ENCODE data around the gene PRORP.
"Not testable (repeated sequence)": the region's sequence is repeated elsewhere in the genome, so short reads cannot be mapped to it uniquely, and the experiment has no call there.

PRORP gene

GRCh38 chr14:35088514-35088913, 33.8 kb upstream of the PRORP start:
- no peaks in the 10 kb centered on the region for H3K27me3 ChIP-seq (replicated peaks in 2 of 5; ENCODE audit: control insufficient read depth in 4 of 5, insufficient read depth in 5 of 5, low read length in 4 of 5)
- no peak overlapping the region for H3K27ac ChIP-seq (ENCODE audit: insufficient read depth in 1 of 2, low read depth in 1 of 2, low read length in 2 of 2, poor library complexity in 1 of 2, severe bottlenecking in 2 of 2)
- H3K9me3 ChIP-seq (ENCODE audit: control extremely low read depth in 1 of 5, control insufficient read depth in 4 of 5, insufficient read depth in 2 of 5, low read depth in 1 of 5, low read length in 4 of 5) = peaks cover 0 to 4% (median 0%) of the 10 kb centered on the region in 5 experiments
- H3K4me1 ChIP-seq (ENCODE audit: control extremely low read depth in 1 of 4, control insufficient read depth in 4 of 4, insufficient read depth in 4 of 4, low read length in 3 of 4) = no peaks in the 10 kb centered on the region
- H3K36me3 ChIP-seq (ENCODE audit: control insufficient read depth in 4 of 4, insufficient read depth in 4 of 4, low read length in 3 of 4) = peaks cover 17 to 61% (median 31%) of the 10 kb centered on the region in 4 experiments
- H3K4me3 ChIP-seq (ENCODE audit: control insufficient read depth in 1 of 7, extremely low read depth in 1 of 7, insufficient read depth in 4 of 7, low read depth in 2 of 7, low read length in 6 of 7) = no peak overlapping the region
- ChIA-PET CTCF (interaction anchor here (0.6 kb wide), 1 partner anchor 323 kb away, joined by 3 read pairs; no protein-coding TSS in a partner anchor), POLR2A (no interaction called here)
- no CpG with 5 or more reads among the region's 2 CpGs for WGBS (ENCODE audit: insufficient coverage)
- DNase-seq = no peak

GRCh38 chr14:35094645-35095044, 27.7 kb upstream of the PRORP start:
- ChIA-PET CTCF (interaction anchor here (1.0 kb wide), 1 partner anchor 48 kb away, joined by 3 read pairs; the partner anchor contains the start of gene FAM177A1), POLR2A (interaction anchor here (0.6 kb wide), 1 partner anchor 20 kb away, joined by 4 read pairs; no protein-coding TSS in a partner anchor)
- not testable (repeated sequence) for H3K27ac ChIP-seq (ENCODE audit: insufficient read depth in 1 of 2, low read depth in 1 of 2, low read length in 2 of 2, poor library complexity in 1 of 2, severe bottlenecking in 2 of 2); H3K27me3 ChIP-seq (replicated peaks in 2 of 5; ENCODE audit: control insufficient read depth in 4 of 5, insufficient read depth in 5 of 5, low read length in 4 of 5); H3K4me1 ChIP-seq (ENCODE audit: control extremely low read depth in 1 of 4, control insufficient read depth in 4 of 4, insufficient read depth in 4 of 4, low read length in 3 of 4); H3K9me3 ChIP-seq (ENCODE audit: control extremely low read depth in 1 of 5, control insufficient read depth in 4 of 5, insufficient read depth in 2 of 5, low read depth in 1 of 5, low read length in 4 of 5); DNase-seq; H3K4me3 ChIP-seq (ENCODE audit: control insufficient read depth in 1 of 7, extremely low read depth in 1 of 7, insufficient read depth in 4 of 7, low read depth in 2 of 7, low read length in 6 of 7)
- H3K36me3 ChIP-seq (ENCODE audit: control insufficient read depth in 4 of 4, insufficient read depth in 4 of 4, low read length in 3 of 4) = peaks cover 7 to 70% (median 30%) of the 10 kb centered on the region in 4 experiments
- 100% methylated on average over 4 of the region's 6 CpGs for WGBS (ENCODE audit: insufficient coverage)

GRCh38 chr14:35107866-35108265, 14.5 kb upstream of the PRORP start:
- H3K36me3 ChIP-seq (ENCODE audit: control insufficient read depth in 4 of 4, insufficient read depth in 4 of 4, low read length in 3 of 4) = peaks cover 22 to 74% (median 48%) of the 10 kb centered on the region in 4 experiments

GRCh38 chr14:35112641-35113040, 9.7 kb upstream of the PRORP start:
- Histone ChIP-seq H3K36me3 (ENCODE audit: control insufficient read depth in 4 of 4, insufficient read depth in 4 of 4, low read length in 3 of 4) (peaks cover 33 to 70% (median 46%) of the 10 kb centered on the region in 4 experiments), H3K4me1 (ENCODE audit: control extremely low read depth in 1 of 4, control insufficient read depth in 4 of 4, insufficient read depth in 4 of 4, low read length in 3 of 4) (no peaks in the 10 kb centered on the region), H3K27me3 (replicated peaks in 2 of 5; ENCODE audit: control insufficient read depth in 4 of 5, insufficient read depth in 5 of 5, low read length in 4 of 5) (no peaks in the 10 kb centered on the region), H3K4me3 (ENCODE audit: control insufficient read depth in 1 of 7, extremely low read depth in 1 of 7, insufficient read depth in 4 of 7, low read depth in 2 of 7, low read length in 6 of 7) (no peak overlapping the region), H3K27ac (ENCODE audit: insufficient read depth in 1 of 2, low read depth in 1 of 2, low read length in 2 of 2, poor library complexity in 1 of 2, severe bottlenecking in 2 of 2) (no peak overlapping the region), H3K9me3 (ENCODE audit: control extremely low read depth in 1 of 5, control insufficient read depth in 4 of 5, insufficient read depth in 2 of 5, low read depth in 1 of 5, low read length in 4 of 5) (peaks cover 0 to 16% (median 8%) of the 10 kb centered on the region in 5 experiments)
- 100% methylated on average over 1 of the region's 2 CpGs for WGBS (ENCODE audit: insufficient coverage)
- DNase-seq = no peak
- ChIA-PET POLR2A (no interaction called here), CTCF (interaction anchor here (0.9 to 2.1 kb wide), 4 partner anchors 11 to 305 kb away, joined by 3 to 6 read pairs (median 3); no protein-coding TSS in a partner anchor)

More at GRCh38 chr14:35107866-35108265, 14.5 kb upstream of the PRORP start:
- no peaks in the 10 kb centered on the region for H3K27me3 ChIP-seq (replicated peaks in 2 of 5; ENCODE audit: control insufficient read depth in 4 of 5, insufficient read depth in 5 of 5, low read length in 4 of 5)
- no peaks in the 10 kb centered on the region for H3K4me1 ChIP-seq (ENCODE audit: control extremely low read depth in 1 of 4, control insufficient read depth in 4 of 4, insufficient read depth in 4 of 4, low read length in 3 of 4)
- no peak overlapping the region for H3K27ac ChIP-seq (ENCODE audit: insufficient read depth in 1 of 2, low read depth in 1 of 2, low read length in 2 of 2, poor library complexity in 1 of 2, severe bottlenecking in 2 of 2)
- no peak overlapping the region for H3K4me3 ChIP-seq (ENCODE audit: control insufficient read depth in 1 of 7, extremely low read depth in 1 of 7, insufficient read depth in 4 of 7, low read depth in 2 of 7, low read length in 6 of 7)
- H3K9me3 ChIP-seq (ENCODE audit: control extremely low read depth in 1 of 5, control insufficient read depth in 4 of 5, insufficient read depth in 2 of 5, low read depth in 1 of 5, low read length in 4 of 5) = peaks cover 0 to 12% (median 8%) of the 10 kb centered on the region in 5 experiments
- ChIA-PET CTCF (interaction anchor here (0.7 to 0.9 kb wide), 2 partner anchors 14 to 314 kb away, joined by 3 read pairs; partner anchors contain the start of gene PPP2R3C), POLR2A (no interaction called here)
- DNase-seq = no peak

GRCh38 chr14:35113308-35113950, 8.9 kb upstream of the PRORP start:
- whole genome bisulfite sequencing (ENCODE audit: insufficient coverage) = 100% methylated on average over 4 of the region's 4 CpGs
- no peak overlapping the region for H3K4me3 ChIP-seq (ENCODE audit: control insufficient read depth in 1 of 7, extremely low read depth in 1 of 7, insufficient read depth in 4 of 7, low read depth in 2 of 7, low read length in 6 of 7)
- H3K27ac ChIP-seq (ENCODE audit: insufficient read depth in 1 of 2, low read depth in 1 of 2, low read length in 2 of 2, poor library complexity in 1 of 2, severe bottlenecking in 2 of 2) = no peak overlapping the region
- peaks cover 33 to 66% (median 46%) of the 10 kb centered on the region in 4 experiments for H3K36me3 ChIP-seq (ENCODE audit: control insufficient read depth in 4 of 4, insufficient read depth in 4 of 4, low read length in 3 of 4)
- POLR2A ChIA-PET = no interaction called here
- no peaks in the 10 kb centered on the region for H3K4me1 ChIP-seq (ENCODE audit: control extremely low read depth in 1 of 4, control insufficient read depth in 4 of 4, insufficient read depth in 4 of 4, low read length in 3 of 4)
- no peak for DNase-seq
- CTCF ChIA-PET = interaction anchor here (0.9 to 2.1 kb wide), 4 partner anchors 10 to 304 kb away, joined by 3 to 6 read pairs (median 3); no protein-coding TSS in a partner anchor
- no peaks in the 10 kb centered on the region for H3K27me3 ChIP-seq (replicated peaks in 2 of 5; ENCODE audit: control insufficient read depth in 4 of 5, insufficient read depth in 5 of 5, low read length in 4 of 5)
- peaks cover 0 to 16% (median 8%) of the 10 kb centered on the region in 5 experiments for H3K9me3 ChIP-seq (ENCODE audit: control extremely low read depth in 1 of 5, control insufficient read depth in 4 of 5, insufficient read depth in 2 of 5, low read depth in 1 of 5, low read length in 4 of 5)

- CTCF ChIA-PET = interaction anchor here (2.1 kb wide), 1 partner anchor 304 kb away, joined by 6 read pairs; no protein-coding TSS in a partner anchor
- POLR2A ChIA-PET = interaction anchor here (0.6 kb wide), 1 partner anchor 20 kb away, joined by 4 read pairs; no protein-coding TSS in a partner anchor
These were observed 8.3 kb upstream of the PRORP start for GRCh38 chr14:35114036-35114435.

GRCh38 chr14:35116242-35116641, 6.1 kb upstream of the PRORP start:
- no peak for DNase-seq
- Histone ChIP-seq H3K9me3 (ENCODE audit: control extremely low read depth in 1 of 5, control insufficient read depth in 4 of 5, insufficient read depth in 2 of 5, low read depth in 1 of 5, low read length in 4 of 5) (peaks cover 0 to 14% (median 8%) of the 10 kb centered on the region in 5 experiments), H3K27me3 (replicated peaks in 2 of 5; ENCODE audit: control insufficient read depth in 4 of 5, insufficient read depth in 5 of 5, low read length in 4 of 5) (no peaks in the 10 kb centered on the region), H3K27ac (ENCODE audit: insufficient read depth in 1 of 2, low read depth in 1 of 2, low read length in 2 of 2, poor library complexity in 1 of 2, severe bottlenecking in 2 of 2) (no peak overlapping the region), H3K4me3 (ENCODE audit: control insufficient read depth in 1 of 7, extremely low read depth in 1 of 7, insufficient read depth in 4 of 7, low read depth in 2 of 7, low read length in 6 of 7) (no peak overlapping the region), H3K36me3 (ENCODE audit: control insufficient read depth in 4 of 4, insufficient read depth in 4 of 4, low read length in 3 of 4) (peaks cover 25 to 40% (median 31%) of the 10 kb centered on the region in 4 experiments), H3K4me1 (ENCODE audit: control extremely low read depth in 1 of 4, control insufficient read depth in 4 of 4, insufficient read depth in 4 of 4, low read length in 3 of 4) (peaks cover 0 to 8% (median 7%) of the 10 kb centered on the region in 4 experiments)
- CTCF ChIA-PET = no interaction called here
- POLR2A ChIA-PET = no interaction called here
- 100% methylated on average over 4 of the region's 4 CpGs for WGBS (ENCODE audit: insufficient coverage)

More at GRCh38 chr14:35114036-35114435, 8.3 kb upstream of the PRORP start:
- no CpG with 5 or more reads among the region's 2 CpGs for WGBS (ENCODE audit: insufficient coverage)
- no peak for DNase-seq
- H3K27ac ChIP-seq (ENCODE audit: insufficient read depth in 1 of 2, low read depth in 1 of 2, low read length in 2 of 2, poor library complexity in 1 of 2, severe bottlenecking in 2 of 2) = no peak overlapping the region
- no peak overlapping the region for H3K4me3 ChIP-seq (ENCODE audit: control insufficient read depth in 1 of 7, extremely low read depth in 1 of 7, insufficient read depth in 4 of 7, low read depth in 2 of 7, low read length in 6 of 7)
- H3K4me1 ChIP-seq (ENCODE audit: control extremely low read depth in 1 of 4, control insufficient read depth in 4 of 4, insufficient read depth in 4 of 4, low read length in 3 of 4) = no peaks in the 10 kb centered on the region
- H3K36me3 ChIP-seq (ENCODE audit: control insufficient read depth in 4 of 4, insufficient read depth in 4 of 4, low read length in 3 of 4) = peaks cover 33 to 60% (median 45%) of the 10 kb centered on the region in 4 experiments
- no peaks in the 10 kb centered on the region for H3K27me3 ChIP-seq (replicated peaks in 2 of 5; ENCODE audit: control insufficient read depth in 4 of 5, insufficient read depth in 5 of 5, low read length in 4 of 5)
- peaks cover 0 to 16% (median 8%) of the 10 kb centered on the region in 5 experiments for H3K9me3 ChIP-seq (ENCODE audit: control extremely low read depth in 1 of 5, control insufficient read depth in 4 of 5, insufficient read depth in 2 of 5, low read depth in 1 of 5, low read length in 4 of 5)

Data from common myeloid progenitor, CD34-positive (primary cell).